Vagina (tissue), 2 donors: Measurements from ENCODE around the gene TIAL1. TPM values are rescaled to one million over a fixed set of nuclear protein-coding genes. Genes with fewer than 3 reads are reported as not detected.

Source experiments
- DNase-seq, 2 donors: peaks; one replicate each; pipeline ENCODE4 v3.0.0-alpha.2; 2017; ENCODE audit errors: extremely low spot score in 2 of 2
- H3K27ac ChIP-seq: fragments of 200-600 bp; sonication (generic); one replicate; pipeline ENCODE4 v1.5.1; 2019
- H3K27me3 ChIP-seq: fragments of 200-600 bp; sonication (generic); one replicate; pipeline ENCODE4 v1.5.1; 2019
- H3K36me3 ChIP-seq, 2 donors: fragments of 200-600 bp; sonication (generic); one replicate each; pipeline ENCODE4 v1.5.1; 2017 to 2019
- H3K4me1 ChIP-seq: fragments of 200-600 bp; sonication (generic); one replicate; pipeline ENCODE4 v1.5.1; 2019
- H3K4me3 ChIP-seq, 2 donors: fragments of 200-600 bp; sonication (generic); 1 replicate in 1 of 2; 2 replicates in 1 of 2; pipeline ENCODE4 v1.5.1; 2016 to 2019
- H3K9me3 ChIP-seq: fragments of 200-600 bp; sonication (generic); one replicate; pipeline ENCODE4 v1.5.1; 2019
- CTCF ChIP-seq, 3 experiments: fragments of 450-650 bp in 2 of 3; fragments of 200-600 bp in 1 of 3; sonication (generic) in 1 of 3; IDR thresholded peaks; one replicate each; pipeline ENCODE4 v1.5.1; 2017 to 2019; ENCODE audit warnings: antibody characterized with exemption in 3 of 3, mild to moderate bottlenecking in 2 of 3, moderate library complexity in 2 of 3
- POLR2A ChIP-seq, 2 donors: fragments of 450-650 bp; IDR thresholded peaks; one replicate each; pipeline ENCODE4 v1.6.1; 2017; ENCODE audit warnings: antibody characterized with exemption in 2 of 2, mild to moderate bottlenecking in 2 of 2, moderate library complexity in 2 of 2
- POLR2AphosphoS5 ChIP-seq, 2 donors: sonication (generic); formaldehyde crosslinking; IDR thresholded peaks; one replicate each; pipeline ENCODE4 v1.9.0; 2017; ENCODE audit warnings: antibody characterized with exemption in 2 of 2, mild to moderate bottlenecking in 2 of 2, low read depth in 1 of 2; ENCODE audit not compliant: insufficient read depth in 1 of 2
- intact Hi-C: fragments of 100-400 bp; cut with DNase I; formaldehyde crosslinking; loops from one replicate; pipeline ENCODE4 v1.15.1; 2023
- total RNA-seq: library from RNA; depleted of rRNA; stranded (reverse); fragments of >200 nt; gene quantifications from one replicate; pipeline ENCODE4 v1.2.3, GENCODE V29; 2016

The TIAL1 gene
- total RNA-seq, 1 donor from 2014 or later = 71.2 TPM

- Histone ChIP-seq H3K9me3 (peaks cover 4% of the 10 kb centered on the region), H3K27me3 (no peaks in the 10 kb centered on the region), H3K4me3 (no peak overlapping the region), H3K36me3 (no peaks in the 10 kb centered on the region), H3K4me1 (peaks cover 7% of the 10 kb centered on the region), H3K27ac (no peak overlapping the region)
- DNase-seq = no peak
- TF ChIP-seq POLR2A (IDR thresholded peaks at IDR 0.05) (no peak), CTCF (IDR thresholded peaks at IDR 0.05) (no peak), POLR2AphosphoS5 (IDR thresholded peaks at IDR 0.05; ENCODE audit: insufficient read depth in 1 of 2, low read depth in 1 of 2) (no peak)
- intact Hi-C loops = no loop called here
These were observed 45.9 kb upstream of the TIAL1 start for GRCh38 chr10:119642556-119643111.

- no peak for DNase-seq
- no peak overlapping the region for H3K4me3 ChIP-seq
- peaks cover 7% of the 10 kb centered on the region for H3K4me1 ChIP-seq
- no peaks in the 10 kb centered on the region for H3K27me3 ChIP-seq
- no peak overlapping the region for H3K27ac ChIP-seq
- TF ChIP-seq POLR2A (IDR thresholded peaks at IDR 0.05) = no peak
- TF ChIP-seq CTCF (IDR thresholded peaks at IDR 0.05) = no peak
- TF ChIP-seq POLR2AphosphoS5 (IDR thresholded peaks at IDR 0.05; ENCODE audit: insufficient read depth in 1 of 2, low read depth in 1 of 2) = no peak
- H3K9me3 ChIP-seq = peaks cover 4% of the 10 kb centered on the region
- intact Hi-C loops = no loop called here
- no peaks in the 10 kb centered on the region for H3K36me3 ChIP-seq
These were observed 44.2 kb upstream of the TIAL1 start for GRCh38 chr10:119640875-119641526.

DNA sequence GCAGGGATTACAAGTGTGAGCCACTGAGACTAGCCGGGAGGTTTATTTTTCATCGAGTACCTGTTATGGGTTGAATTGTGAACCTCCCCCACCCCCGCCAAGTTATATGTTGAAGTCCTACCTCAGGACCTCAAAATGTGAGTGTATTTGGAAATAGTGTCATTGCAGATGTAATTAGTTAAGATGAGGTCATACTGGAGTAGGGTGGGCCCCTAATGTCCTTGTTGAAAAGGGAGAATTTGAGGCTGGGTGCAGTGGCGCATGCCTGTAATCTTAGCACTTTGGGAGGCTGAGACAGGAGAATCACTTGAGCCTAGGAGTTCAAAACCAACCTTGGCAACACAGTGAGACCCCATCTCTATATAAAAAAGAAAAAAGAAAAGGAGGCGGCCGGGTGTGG lies 43.6 kb upstream of the TIAL1 start:
- TF ChIP-seq CTCF (IDR thresholded peaks at IDR 0.05) (no peak), POLR2A (IDR thresholded peaks at IDR 0.05) (no peak), POLR2AphosphoS5 (IDR thresholded peaks at IDR 0.05; ENCODE audit: insufficient read depth in 1 of 2, low read depth in 1 of 2) (no peak)
- intact Hi-C loops = no loop called here
- H3K4me1 ChIP-seq = peaks cover 7% of the 10 kb centered on the region
- no peaks in the 10 kb centered on the region for H3K36me3 ChIP-seq
- peaks cover 4% of the 10 kb centered on the region for H3K9me3 ChIP-seq
- no peak overlapping the region for H3K27ac ChIP-seq
- H3K27me3 ChIP-seq = no peaks in the 10 kb centered on the region
- H3K4me3 ChIP-seq = no peak overlapping the region
- DNase-seq = no peak

DNA sequence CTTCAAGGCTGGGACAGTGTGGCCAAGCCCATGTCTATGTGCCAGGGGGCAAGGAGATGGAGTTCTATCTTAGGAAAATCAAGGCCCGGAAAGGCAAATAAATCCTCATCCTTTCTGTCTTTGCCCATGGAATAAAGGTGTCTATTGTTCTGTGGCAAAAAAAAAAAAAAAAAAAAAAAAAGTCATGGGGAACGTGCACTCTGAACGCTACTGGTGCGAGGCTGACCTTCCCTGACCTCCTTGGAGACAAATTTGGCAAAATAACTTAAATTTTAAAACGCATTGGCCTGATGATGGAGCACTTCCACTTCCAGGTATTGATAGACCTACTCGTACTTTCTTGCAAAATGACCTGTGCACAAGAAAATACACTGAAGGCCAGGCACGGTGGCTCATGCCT lies 42.2 kb upstream of the TIAL1 start:
- DNase-seq = no peak
- H3K9me3 ChIP-seq = no peaks in the 10 kb centered on the region
- TF ChIP-seq POLR2A (IDR thresholded peaks at IDR 0.05) = no peak
- no peak for TF ChIP-seq CTCF (IDR thresholded peaks at IDR 0.05)
- TF ChIP-seq POLR2AphosphoS5 (IDR thresholded peaks at IDR 0.05; ENCODE audit: insufficient read depth in 1 of 2, low read depth in 1 of 2) = no peak
- H3K27ac ChIP-seq = no peak overlapping the region
- no peaks in the 10 kb centered on the region for H3K27me3 ChIP-seq
- no peak overlapping the region for H3K4me3 ChIP-seq
- H3K4me1 ChIP-seq = peaks cover 7% of the 10 kb centered on the region
- no peaks in the 10 kb centered on the region for H3K36me3 ChIP-seq
- intact Hi-C loops = no loop called here

DNA sequence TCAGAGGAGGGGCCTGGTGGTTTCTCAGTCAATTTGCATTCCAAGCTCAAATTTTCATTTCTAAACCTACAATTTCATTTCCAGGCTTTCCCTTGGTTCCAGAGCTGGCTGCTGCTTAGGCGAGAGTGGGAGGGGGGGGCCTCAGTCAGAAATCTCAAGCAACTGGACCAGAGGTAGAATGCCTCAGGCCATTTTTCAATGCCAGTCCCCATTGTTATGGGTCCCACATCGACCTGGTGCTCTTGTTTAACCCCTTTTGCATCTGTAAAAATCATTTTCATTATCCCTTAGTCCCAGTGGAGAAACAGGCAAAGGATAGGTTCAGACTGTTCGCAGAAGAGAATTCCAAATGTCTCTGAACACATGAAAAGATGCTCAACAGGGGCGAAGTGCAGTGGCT lies 40.9 kb upstream of the TIAL1 start:
- no peaks in the 10 kb centered on the region for H3K36me3 ChIP-seq
- H3K4me1 ChIP-seq = no peaks in the 10 kb centered on the region
- H3K9me3 ChIP-seq = no peaks in the 10 kb centered on the region
- TF ChIP-seq CTCF (IDR thresholded peaks at IDR 0.05) (no peak), POLR2AphosphoS5 (IDR thresholded peaks at IDR 0.05; ENCODE audit: insufficient read depth in 1 of 2, low read depth in 1 of 2) (no peak), POLR2A (IDR thresholded peaks at IDR 0.05) (no peak)
- H3K27ac ChIP-seq = no peak overlapping the region
- H3K27me3 ChIP-seq = no peaks in the 10 kb centered on the region
- intact Hi-C loops = no loop called here
- no peak for DNase-seq
- H3K4me3 ChIP-seq = no peak overlapping the region
